Colonic mucosa (tissue), 4 donors: Measurements from ENCODE around the gene TSPAN9. TPM values are rescaled to one million over a fixed set of nuclear protein-coding genes. Genes with fewer than 3 reads are reported as not detected.
"Not testable (repeated sequence)": the region's sequence is repeated elsewhere in the genome, so short reads cannot be mapped to it uniquely, and the experiment has no call there.

Source experiments
- DNase-seq: peaks from one replicate; pipeline ENCODE4 v3.0.0-alpha.2; 2020
- H3K27ac ChIP-seq: fragments of 200-600 bp; one replicate; pipeline ENCODE4 v1.8.0; 2021
- H3K27me3 ChIP-seq: fragments of 200-600 bp; one replicate; pipeline ENCODE4 v1.8.0; 2021
- H3K36me3 ChIP-seq: fragments of 200-600 bp; one replicate; pipeline ENCODE4 v1.8.0; 2021
- H3K4me1 ChIP-seq: fragments of 200-600 bp; one replicate; pipeline ENCODE4 v1.8.0; 2021; ENCODE audit warnings: mild to moderate bottlenecking
- H3K4me3 ChIP-seq: fragments of 200-600 bp; one replicate; pipeline ENCODE4 v1.8.0; 2021
- H3K9ac ChIP-seq, 2 donors: one replicate each; pipeline ENCODE4 v1.7.0; 2013; ENCODE audit warnings: control low read depth in 2 of 2, low read depth in 2 of 2, low read length in 2 of 2
- H3K9me3 ChIP-seq: fragments of 200-600 bp; one replicate; pipeline ENCODE4 v1.8.0; 2021
- intact Hi-C: fragments of 100-400 bp; cut with DNase I; formaldehyde crosslinking; loops from one replicate; pipeline ENCODE4 v1.14.1; 2022
- total RNA-seq, 2 donors: library from RNA; stranded (reverse); fragmentation: NEBNext Ultra II Directional in 1 of 2; extraction: Animal tissue kit (Norgen Biotek cat#: 25700) in 1 of 2; gene quantifications; one replicate each; pipeline ENCODE4 v1.2.1, GENCODE V29; 2021
- TF ChIP-seq, protein P1 (sequence below): fragments of 200-600 bp; IDR thresholded peaks from one replicate; pipeline ENCODE4 v1.8.0; 2022; ENCODE audit warnings: antibody characterized with exemption, mild to moderate bottlenecking
- donor health status: healthy.
- donor health status: DM: no; HTN: no; CAD: no.
- donor health status: DM: no; HTN: no; CAD: no.

The TSPAN9 gene
- total RNA-seq, 2 donors from 2014 or later = 4.7 to 9.9 TPM

DNA sequence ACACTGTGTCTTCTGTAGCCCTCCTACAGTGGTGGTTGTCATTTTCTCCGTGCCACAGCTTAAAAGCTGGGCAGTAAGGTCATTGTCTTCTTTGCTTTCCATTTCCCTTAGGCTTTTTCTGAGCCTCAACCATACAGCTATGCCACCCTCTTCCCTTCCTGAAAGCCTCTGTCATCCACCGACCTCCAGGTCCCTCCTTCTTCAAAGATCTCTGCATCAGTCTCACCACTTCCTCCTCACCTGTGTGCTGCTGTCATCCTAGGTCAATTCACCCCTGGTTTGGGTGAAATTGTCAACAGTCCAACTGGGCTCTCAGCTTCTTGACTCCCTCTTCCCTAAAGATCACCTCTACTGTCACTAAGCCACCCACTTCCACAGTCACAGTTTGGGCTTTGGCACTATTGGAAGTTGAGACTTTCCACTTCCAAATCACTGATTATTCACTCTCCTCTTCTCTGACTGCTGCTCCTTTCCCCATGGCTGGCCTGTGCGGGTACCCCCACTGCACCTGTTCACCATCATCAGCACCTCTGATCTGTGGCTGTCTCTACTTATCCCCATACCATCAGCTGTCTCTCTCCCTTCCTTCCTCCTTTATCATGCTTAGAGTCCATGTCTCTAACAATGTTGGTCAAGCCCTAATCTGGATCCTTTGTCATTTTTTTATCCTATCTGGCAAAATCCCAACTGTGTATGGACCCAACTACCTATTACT is 15.5 kb upstream of the TSPAN9 start:
- no peak for DNase-seq
- Histone ChIP-seq H3K27ac (no peak overlapping the region), H3K27me3 (no peaks in the 10 kb centered on the region)

DNA sequence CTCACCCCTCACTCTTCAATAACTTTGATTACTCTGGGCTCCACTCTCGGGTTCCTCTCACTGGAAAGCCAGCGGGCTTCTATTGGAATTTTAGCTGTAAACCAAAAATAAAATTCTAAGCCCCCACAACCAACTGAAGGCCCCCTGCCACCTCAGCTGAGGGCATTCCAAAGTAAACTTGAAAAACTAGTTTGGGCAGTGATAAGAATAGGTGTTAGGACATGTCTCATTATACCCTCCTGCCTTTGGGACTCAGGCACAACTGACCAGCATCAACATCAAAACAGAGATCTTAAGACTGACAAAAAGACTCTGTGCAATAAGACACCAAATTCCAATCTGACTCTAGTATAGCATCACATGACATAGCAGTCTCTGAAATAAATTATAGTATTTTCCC is 11.9 kb upstream of the TSPAN9 start:
- intact Hi-C loops = no loop called here
- DNase-seq = no peak
- TF ChIP-seq, protein P1, sequence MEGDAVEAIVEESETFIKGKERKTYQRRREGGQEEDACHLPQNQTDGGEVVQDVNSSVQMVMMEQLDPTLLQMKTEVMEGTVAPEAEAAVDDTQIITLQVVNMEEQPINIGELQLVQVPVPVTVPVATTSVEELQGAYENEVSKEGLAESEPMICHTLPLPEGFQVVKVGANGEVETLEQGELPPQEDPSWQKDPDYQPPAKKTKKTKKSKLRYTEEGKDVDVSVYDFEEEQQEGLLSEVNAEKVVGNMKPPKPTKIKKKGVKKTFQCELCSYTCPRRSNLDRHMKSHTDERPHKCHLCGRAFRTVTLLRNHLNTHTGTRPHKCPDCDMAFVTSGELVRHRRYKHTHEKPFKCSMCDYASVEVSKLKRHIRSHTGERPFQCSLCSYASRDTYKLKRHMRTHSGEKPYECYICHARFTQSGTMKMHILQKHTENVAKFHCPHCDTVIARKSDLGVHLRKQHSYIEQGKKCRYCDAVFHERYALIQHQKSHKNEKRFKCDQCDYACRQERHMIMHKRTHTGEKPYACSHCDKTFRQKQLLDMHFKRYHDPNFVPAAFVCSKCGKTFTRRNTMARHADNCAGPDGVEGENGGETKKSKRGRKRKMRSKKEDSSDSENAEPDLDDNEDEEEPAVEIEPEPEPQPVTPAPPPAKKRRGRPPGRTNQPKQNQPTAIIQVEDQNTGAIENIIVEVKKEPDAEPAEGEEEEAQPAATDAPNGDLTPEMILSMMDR = no peak
- Histone ChIP-seq H3K9me3 (no peaks in the 10 kb centered on the region), H3K4me1 (no peaks in the 10 kb centered on the region), H3K27me3 (no peaks in the 10 kb centered on the region), H3K9ac (no peak overlapping the region), H3K27ac (no peak overlapping the region), H3K4me3 (no peak overlapping the region), H3K36me3 (no peaks in the 10 kb centered on the region)

More for the DNA sequence above, 15.5 kb upstream of the TSPAN9 start:
- intact Hi-C loops = no loop called here
- H3K36me3 ChIP-seq = no peaks in the 10 kb centered on the region
- no peaks in the 10 kb centered on the region for H3K4me1 ChIP-seq
- no peaks in the 10 kb centered on the region for H3K9me3 ChIP-seq
- TF ChIP-seq, protein P1 = no peak
- no peak overlapping the region for H3K4me3 ChIP-seq
- H3K9ac ChIP-seq = no peak overlapping the region

DNA sequence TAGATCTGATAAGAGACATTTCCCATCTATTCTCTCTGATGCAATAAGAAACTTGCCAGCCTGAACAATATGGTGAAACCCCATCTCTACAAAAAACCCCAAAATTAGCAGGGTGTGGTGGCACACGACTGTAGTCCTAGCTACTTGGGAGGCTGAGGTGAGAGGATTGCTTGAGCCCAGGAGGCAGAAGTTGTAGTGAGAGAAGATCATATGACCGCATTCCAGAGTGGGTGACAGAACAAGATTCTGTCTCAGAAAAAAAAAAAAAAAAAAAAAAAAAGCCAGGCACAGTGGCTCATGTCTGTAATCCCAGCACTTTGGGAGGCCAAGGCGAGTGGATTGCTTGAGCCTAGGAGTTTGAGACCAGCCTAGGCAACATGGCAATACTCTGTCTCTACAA is 11.3 kb upstream of the TSPAN9 start:
- H3K4me1 ChIP-seq, H3K36me3 ChIP-seq, H3K27ac ChIP-seq, intact Hi-C loops, DNase-seq, H3K27me3 ChIP-seq, H3K4me3 ChIP-seq, H3K9ac ChIP-seq, H3K9me3 ChIP-seq: not testable (repeated sequence)

DNA sequence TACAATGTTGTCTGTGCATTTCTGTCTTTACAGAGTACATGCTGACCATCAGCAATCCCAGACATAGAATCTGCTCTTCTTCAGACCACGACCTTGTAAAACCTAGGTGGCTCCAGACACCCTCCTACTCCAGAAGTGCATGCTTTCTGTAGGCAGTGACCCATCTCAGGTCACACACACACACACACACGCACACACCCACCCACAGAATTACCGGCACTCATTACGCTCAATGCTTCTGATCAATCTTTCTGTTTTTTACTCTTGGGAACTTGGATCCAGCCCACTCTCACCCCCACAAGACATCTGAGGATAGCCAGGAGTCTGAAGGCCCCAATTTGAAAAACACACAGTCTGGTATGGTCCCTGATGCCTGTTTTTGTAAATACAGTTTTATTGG is 7.5 kb upstream of the TSPAN9 start:
- no peaks in the 10 kb centered on the region for H3K36me3 ChIP-seq
- no peaks in the 10 kb centered on the region for H3K9me3 ChIP-seq
- intact Hi-C loops = loop anchor here (5.0 kb wide), 2 partner anchors 133 to 208 kb away; no protein-coding TSS in a partner anchor
- H3K4me1 ChIP-seq = no peaks in the 10 kb centered on the region
- TF ChIP-seq, protein P1 = no peak
- no peak overlapping the region for H3K9ac ChIP-seq
- H3K27me3 ChIP-seq = no peaks in the 10 kb centered on the region
- no peak overlapping the region for H3K27ac ChIP-seq
- no peak for DNase-seq
- H3K4me3 ChIP-seq = no peak overlapping the region

DNA sequence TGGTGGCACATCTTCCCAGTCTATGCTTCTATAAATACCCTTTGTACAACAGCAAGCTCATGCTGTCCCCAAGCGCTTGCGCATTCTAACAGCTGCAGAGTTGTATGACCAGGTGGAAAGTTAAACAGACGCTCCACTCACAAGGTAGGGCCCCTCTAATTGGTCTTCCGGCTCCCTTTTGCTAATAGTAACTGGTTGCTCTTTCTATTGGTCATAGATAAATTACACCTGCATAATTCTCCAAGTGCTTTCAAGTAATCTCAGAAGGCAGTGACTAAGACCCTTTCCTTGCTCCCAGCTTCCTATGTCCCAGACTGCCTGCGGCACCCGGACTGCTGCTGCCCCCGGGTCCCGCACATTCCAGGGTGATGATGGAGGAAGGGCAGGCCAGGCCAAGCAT is 6.1 kb upstream of the TSPAN9 start:
- Histone ChIP-seq H3K4me1 (no peaks in the 10 kb centered on the region), H3K36me3 (no peaks in the 10 kb centered on the region), H3K9me3 (no peaks in the 10 kb centered on the region), H3K9ac (no peak overlapping the region), H3K4me3 (no peak overlapping the region), H3K27ac (no peak overlapping the region), H3K27me3 (no peaks in the 10 kb centered on the region)
- intact Hi-C loops = loop anchor here (5.0 kb wide), 2 partner anchors 131 to 206 kb away; no protein-coding TSS in a partner anchor
- TF ChIP-seq, protein P1 = no peak
- no peak for DNase-seq

DNA sequence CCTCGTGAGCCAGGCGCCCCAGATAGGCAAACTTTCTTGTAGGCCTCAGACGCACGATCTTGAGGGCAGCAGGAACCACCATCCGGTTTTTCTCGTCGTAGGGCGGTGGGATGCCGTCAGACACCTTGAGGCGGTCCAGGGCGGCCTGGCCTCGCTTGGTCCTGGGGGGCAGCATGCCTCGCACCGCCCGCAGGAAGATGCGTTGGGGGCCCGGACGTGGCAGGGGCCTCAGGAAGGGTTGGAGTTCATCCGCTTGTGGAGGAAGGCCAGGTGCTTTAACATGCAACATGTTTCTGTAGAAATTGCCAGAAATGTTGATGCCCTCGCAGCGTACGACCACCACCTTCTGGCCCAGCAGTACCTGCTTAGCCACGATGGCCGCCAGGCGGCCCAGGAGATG is 5.5 kb upstream of the TSPAN9 start:
- intact Hi-C loops = loop anchor here (5.0 kb wide), 2 partner anchors 131 to 206 kb away; no protein-coding TSS in a partner anchor
- Histone ChIP-seq H3K4me3 (no peak overlapping the region), H3K36me3 (no peaks in the 10 kb centered on the region), H3K9me3 (no peaks in the 10 kb centered on the region), H3K4me1 (no peaks in the 10 kb centered on the region), H3K27me3 (no peaks in the 10 kb centered on the region), H3K9ac (no peak overlapping the region), H3K27ac (no peak overlapping the region)
- TF ChIP-seq, protein P1 = no peak
- DNase-seq = no peak
